Lung (tissue), 12 donors: ENCODE data around the gene PTGDS. TPM values are rescaled to one million over a fixed set of nuclear protein-coding genes. Genes with fewer than 3 reads are reported as not detected.

ENCODE experiments used
- ATAC-seq: fragments of 200-7000 bp; cut with Tn5 transposase; one replicate; pipeline ENCODE4 v1.9.1; 2020; ENCODE audit warnings: moderate number of reproducible peaks; ENCODE audit not compliant: insufficient read depth, low FRiP score
- DNase-seq, 3 donors: peaks; one replicate each; pipeline ENCODE4 v3.0.0-alpha.2; 2013 to 2017
- H3K27ac ChIP-seq, 2 donors: one replicate each; pipeline ENCODE4 v1.5.1; 2013; ENCODE audit warnings: mild to moderate bottlenecking in 2 of 2, moderate library complexity in 2 of 2, control low read depth in 1 of 2, inconsistent platforms in 1 of 2, low read depth in 1 of 2, low read length in 1 of 2
- H3K27me3 ChIP-seq, 3 donors: one replicate each; pipeline ENCODE4 v1.5.1; 2013; ENCODE audit warnings: low read length in 2 of 3; ENCODE audit not compliant: control insufficient read depth in 3 of 3, insufficient read depth in 3 of 3
- H3K36me3 ChIP-seq, 4 donors: one replicate each; pipeline ENCODE4 v1.5.1; 2013; ENCODE audit warnings: low read length in 4 of 4, mild to moderate bottlenecking in 1 of 4, moderate library complexity in 1 of 4; ENCODE audit not compliant: control insufficient read depth in 4 of 4, insufficient read depth in 4 of 4
- H3K4me1 ChIP-seq, 5 donors: one replicate each; pipeline ENCODE4 v1.5.1; 2013; ENCODE audit warnings: low read length in 5 of 5, mild to moderate bottlenecking in 2 of 5, moderate library complexity in 1 of 5; ENCODE audit not compliant: control insufficient read depth in 5 of 5, insufficient read depth in 5 of 5
- H3K4me3 ChIP-seq: one replicate; pipeline ENCODE4 v1.5.1; 2013; ENCODE audit warnings: mild to moderate bottlenecking, control low read depth, moderate library complexity
- H3K9ac ChIP-seq, 2 donors: one replicate each; pipeline ENCODE4 v1.5.1; 2013; ENCODE audit warnings: low read length in 2 of 2, control low read depth in 1 of 2; ENCODE audit not compliant: insufficient read depth in 1 of 2
- H3K9me3 ChIP-seq, 4 donors: one replicate each; pipeline ENCODE4 v1.5.1; 2013; ENCODE audit warnings: low read length in 3 of 4, mild to moderate bottlenecking in 1 of 4, moderate library complexity in 1 of 4; ENCODE audit not compliant: control insufficient read depth in 4 of 4, insufficient read depth in 3 of 4
- WGBS, 2 donors: extraction: QIAGEN DNeasy Blood & Tissue Kit; methylation state at CpG; one replicate each; pipeline ENCODE4 v1.1.7; 2013; 5-methylcytosine and 5-hydroxymethylcytosine counted together
- polyA plus RNA-seq, 2 donors: library from polyadenylated mRNA; stranded (reverse); fragments of 200-250 nt; gene quantifications; one replicate each; pipeline ENCODE4 v1.2.1, GENCODE V29; 2013
- total RNA-seq, 2 donors: library from RNA; depleted of rRNA in 1 of 2; stranded (reverse); fragments of >200 nt in 1 of 2; gene quantifications; one replicate each; pipeline ENCODE4 v1.2.1, GENCODE V29; 2014 to 2021
- TF ChIP-seq, protein P1 (sequence below): IDR thresholded peaks from 2 replicates; pipeline ENCODE4 v1.5.1; 2012; ENCODE audit warnings: mild to moderate bottlenecking; ENCODE audit errors: control extremely low read depth, extremely low read depth
- donor health status: control.
- donor health status: control.
- donor health status: Bipolar disorder and iron deficiency.
- donor health status: healthy.
- donor health status: DM: yes; HTN: yes; CAD: no.

PTGDS gene
- total and polyA plus RNA-seq, 4 donors, result 19.4 to 159 (median 93.7) TPM

DNA sequence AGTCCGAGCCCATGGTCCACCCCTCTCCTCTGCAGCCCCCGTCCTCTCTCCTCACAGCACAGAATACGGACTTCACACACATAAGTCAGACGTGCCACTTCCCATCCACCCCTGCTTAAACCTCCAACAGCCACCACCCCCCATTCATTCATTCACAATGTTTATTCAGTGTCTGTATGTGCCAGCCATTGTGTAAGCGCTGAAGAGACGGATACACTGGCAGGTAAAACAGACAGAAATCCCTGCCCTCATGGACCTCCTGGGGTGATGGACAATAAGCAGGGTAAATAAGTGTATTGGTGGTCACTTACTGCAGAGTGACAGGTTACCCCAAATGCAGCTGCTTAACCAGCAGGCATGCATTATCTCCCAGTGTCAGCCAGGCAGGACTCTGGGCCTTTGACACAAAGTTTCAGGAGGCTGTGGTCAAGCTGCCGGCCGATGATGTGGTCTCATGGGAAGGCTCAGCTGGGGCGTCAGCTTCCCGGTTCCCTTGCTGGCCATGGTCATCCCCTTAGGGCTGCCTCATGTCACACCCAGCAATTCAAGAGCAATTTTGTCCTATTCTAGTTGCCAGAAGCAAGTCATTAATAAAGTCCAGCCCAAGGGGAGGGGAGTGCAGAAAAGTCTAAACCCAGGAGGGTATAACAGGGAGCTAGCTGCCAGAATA lies 13.1 kb downstream of the PTGDS start:
- WGBS, 2 donors, result 72 to 81% methylated on average over 10 of the region's 10 CpGs
- TF ChIP-seq, protein P1, sequence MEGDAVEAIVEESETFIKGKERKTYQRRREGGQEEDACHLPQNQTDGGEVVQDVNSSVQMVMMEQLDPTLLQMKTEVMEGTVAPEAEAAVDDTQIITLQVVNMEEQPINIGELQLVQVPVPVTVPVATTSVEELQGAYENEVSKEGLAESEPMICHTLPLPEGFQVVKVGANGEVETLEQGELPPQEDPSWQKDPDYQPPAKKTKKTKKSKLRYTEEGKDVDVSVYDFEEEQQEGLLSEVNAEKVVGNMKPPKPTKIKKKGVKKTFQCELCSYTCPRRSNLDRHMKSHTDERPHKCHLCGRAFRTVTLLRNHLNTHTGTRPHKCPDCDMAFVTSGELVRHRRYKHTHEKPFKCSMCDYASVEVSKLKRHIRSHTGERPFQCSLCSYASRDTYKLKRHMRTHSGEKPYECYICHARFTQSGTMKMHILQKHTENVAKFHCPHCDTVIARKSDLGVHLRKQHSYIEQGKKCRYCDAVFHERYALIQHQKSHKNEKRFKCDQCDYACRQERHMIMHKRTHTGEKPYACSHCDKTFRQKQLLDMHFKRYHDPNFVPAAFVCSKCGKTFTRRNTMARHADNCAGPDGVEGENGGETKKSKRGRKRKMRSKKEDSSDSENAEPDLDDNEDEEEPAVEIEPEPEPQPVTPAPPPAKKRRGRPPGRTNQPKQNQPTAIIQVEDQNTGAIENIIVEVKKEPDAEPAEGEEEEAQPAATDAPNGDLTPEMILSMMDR, result no peak
- H3K27ac ChIP-seq, result no peak overlapping the region
- peaks cover 0 to 13% (median 0%) of the 10 kb centered on the region in 4 donors for H3K36me3 ChIP-seq
- H3K9me3 ChIP-seq, result no peaks in the 10 kb centered on the region
- no peak for ATAC-seq
- no peak overlapping the region for H3K9ac ChIP-seq
- peaks cover 0 to 9% (median 5%) of the 10 kb centered on the region in 3 donors for H3K27me3 ChIP-seq
- DNase-seq, result no peak
- no peak overlapping the region for H3K4me3 ChIP-seq
- peaks cover 0 to 19% (median 4%) of the 10 kb centered on the region in 5 donors for H3K4me1 ChIP-seq

DNA sequence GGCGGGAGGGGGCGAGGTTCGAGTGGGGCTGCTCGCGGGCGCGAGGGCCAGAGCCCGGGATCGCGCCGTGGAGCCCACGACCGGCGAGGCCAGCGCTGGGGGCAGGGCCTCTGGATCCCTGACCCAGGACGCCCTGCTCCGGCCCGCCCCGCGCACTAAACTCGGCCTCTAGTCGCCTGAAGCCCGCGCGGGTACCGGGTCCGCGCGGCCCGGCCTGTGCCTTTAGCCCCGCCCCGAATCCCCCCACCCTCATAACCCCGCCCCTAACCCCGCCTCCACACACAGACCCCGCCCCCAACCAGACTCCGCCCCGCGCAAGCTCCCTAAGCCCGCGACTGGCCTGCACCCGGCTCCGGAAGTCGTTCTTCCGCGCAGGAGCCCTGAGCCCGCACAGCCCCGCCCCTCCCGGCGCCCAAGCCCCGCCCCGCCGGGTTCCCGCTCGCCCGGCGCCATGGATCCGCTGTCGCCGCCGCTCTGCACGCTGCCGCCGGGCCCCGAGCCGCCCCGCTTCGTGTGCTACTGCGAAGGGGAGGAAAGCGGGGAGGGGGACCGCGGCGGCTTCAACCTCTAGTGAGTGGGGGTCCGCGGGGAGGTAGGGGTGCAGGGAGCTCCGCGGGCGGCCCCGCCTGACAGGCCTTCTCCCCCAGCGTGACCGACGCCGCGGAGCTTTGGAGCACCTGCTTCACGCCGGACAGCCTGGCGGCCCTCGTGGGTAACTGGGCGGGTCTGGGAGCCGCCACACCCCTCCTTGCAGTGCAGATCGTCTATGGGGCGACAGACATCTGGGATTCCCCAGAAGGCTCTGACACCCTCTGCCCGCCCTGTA lies 14.9 kb downstream of the PTGDS start, which contains the start of gene PAXX:
Gene PAXX, plus strand, starts transcription at position 430 of the 826 bp plus-strand sequence. Its CDS starts 22 bp downstream, at position 452.
- 1 to 2% methylated on average over 59 to 92 of the region's 92 CpGs for WGBS, 2 donors
- peak within 1 kb of the TSS; percentile 34 to 85 for H3K27ac ChIP-seq

DNA sequence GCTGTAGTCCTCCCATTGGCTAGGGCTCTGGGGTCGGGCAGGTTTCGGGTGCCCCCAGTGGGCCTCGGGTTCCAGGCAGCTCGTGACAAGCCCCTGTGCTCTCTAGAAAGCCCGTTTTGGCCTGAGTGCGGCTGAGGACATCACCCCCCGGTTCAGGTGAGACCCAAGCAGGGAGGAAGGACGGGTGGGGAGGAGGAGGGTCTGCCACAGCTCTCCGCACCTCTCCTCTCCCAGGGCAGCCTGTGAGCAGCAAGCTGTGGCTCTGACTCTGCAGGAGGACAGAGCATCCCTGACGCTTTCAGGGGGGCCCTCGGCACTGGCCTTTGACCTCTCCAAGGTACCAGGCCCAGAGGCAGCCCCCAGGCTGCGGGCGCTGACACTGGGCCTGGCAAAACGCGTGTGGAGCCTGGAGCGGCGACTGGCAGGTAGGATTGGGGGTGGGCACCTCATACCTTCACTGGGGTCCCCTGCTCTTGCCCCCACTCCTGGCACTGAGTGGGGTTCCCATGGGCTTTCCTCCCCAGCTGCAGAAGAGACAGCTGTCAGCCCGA lies 15.6 kb downstream of the PTGDS start:
- Histone ChIP-seq H3K4me3 (peak overlapping the region; percentile 66), H3K9me3 (no peaks in the 10 kb centered on the region), H3K9ac (no peak overlapping the region), H3K36me3 (peaks cover 0 to 13% (median 0%) of the 10 kb centered on the region in 4 donors), H3K27ac (peak overlapping the region; percentile 34 to 81), H3K27me3 (no peaks in the 10 kb centered on the region), H3K4me1 (peaks cover 0 to 37% (median 15%) of the 10 kb centered on the region in 5 donors)
- WGBS, 2 donors, result 41 to 45% methylated on average over 17 to 18 of the region's 18 CpGs
- TF ChIP-seq, protein P1, result no peak
- DNase-seq (no peak), ATAC-seq (no peak)

More for the DNA sequence above, 14.9 kb downstream of the PTGDS start, which contains the start of gene PAXX:
- no peaks in the 10 kb centered on the region for H3K27me3 ChIP-seq
- TF ChIP-seq, protein P1, result no peak
- DNase-seq (peak; percentile 89 to 92 (median 91)), ATAC-seq (peak; percentile 90)
- peak within 1 kb of the TSS; percentile 66 for H3K4me3 ChIP-seq
- no peaks in the 10 kb centered on the region for H3K9me3 ChIP-seq
- H3K4me1 ChIP-seq, result peaks cover 0 to 34% (median 13%) of the 10 kb centered on the region in 5 donors
- H3K9ac ChIP-seq, result no peak within 1 kb of the TSS
- H3K36me3 ChIP-seq, result peaks cover 0 to 13% (median 0%) of the 10 kb centered on the region in 4 donors
